Measurements from ENCODE around the gene SRGAP1.

SRGAP1 gene

DNA sequence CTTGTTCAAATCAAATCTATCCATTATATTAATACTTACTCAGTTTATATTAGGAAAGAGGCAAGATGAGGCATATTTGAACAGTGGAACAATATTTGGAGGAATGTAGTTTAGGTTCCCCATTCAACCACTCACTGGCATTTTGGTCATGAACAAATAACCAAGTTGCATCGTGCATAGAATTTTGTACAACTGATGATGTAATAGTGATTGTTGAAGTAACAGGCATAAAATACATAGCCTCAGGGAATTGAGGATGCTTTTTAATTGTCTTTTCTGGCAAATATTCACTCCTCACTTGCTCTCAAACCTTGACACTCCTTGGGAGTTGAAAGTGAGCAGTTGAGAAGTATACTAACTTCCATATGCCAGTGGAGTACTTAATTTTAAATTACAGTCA is 175.2 kb downstream of the SRGAP1 start:
- ChIA-PET CTCF (no interaction called here), POLR2A (no interaction called here)
- Histone ChIP-seq H3K36me3 (ENCODE audit: control insufficient read depth in 2 of 2, insufficient read depth in 1 of 2, low read length in 2 of 2) (no peaks in the 10 kb centered on the region; a peak in 1 of 3 replicates), H3K4me3 (ENCODE audit: low read depth, low read length) (no peak overlapping the region), H3K4me1 (ENCODE audit: control insufficient read depth, insufficient read depth, low read length) (0 out of 2 replicates have a peak, but pooled peaks cover 2% of the 10 kb centered on the region), H3K9me3 (ENCODE audit: control insufficient read depth, insufficient read depth, low read depth, low read length) (no peaks in the 10 kb centered on the region), H3K27ac (ENCODE audit: extremely low read depth, low read depth, low read length) (no peak overlapping the region)
- no peak for TF ChIP-seq ZBTB20 (tag by site-specific recombination; IDR thresholded peaks at IDR 0.05)
- TF ChIP-seq ZNF473 (tag by site-specific recombination; IDR thresholded peaks at IDR 0.05), result no peak
- TF ChIP-seq ZNF221 (tag by site-specific recombination; IDR thresholded peaks at IDR 0.05; ENCODE audit: borderline replicate concordance), result no peak
- TF ChIP-seq ZNF514 (tag by site-specific recombination; IDR thresholded peaks at IDR 0.05), result no peak
- TF ChIP-seq ZNF2 (tag by site-specific recombination; IDR thresholded peaks at IDR 0.05), result no peak
- no peak for TF ChIP-seq ZNF658 (tag by site-specific recombination; IDR thresholded peaks at IDR 0.05)
- TF ChIP-seq, protein P1, sequence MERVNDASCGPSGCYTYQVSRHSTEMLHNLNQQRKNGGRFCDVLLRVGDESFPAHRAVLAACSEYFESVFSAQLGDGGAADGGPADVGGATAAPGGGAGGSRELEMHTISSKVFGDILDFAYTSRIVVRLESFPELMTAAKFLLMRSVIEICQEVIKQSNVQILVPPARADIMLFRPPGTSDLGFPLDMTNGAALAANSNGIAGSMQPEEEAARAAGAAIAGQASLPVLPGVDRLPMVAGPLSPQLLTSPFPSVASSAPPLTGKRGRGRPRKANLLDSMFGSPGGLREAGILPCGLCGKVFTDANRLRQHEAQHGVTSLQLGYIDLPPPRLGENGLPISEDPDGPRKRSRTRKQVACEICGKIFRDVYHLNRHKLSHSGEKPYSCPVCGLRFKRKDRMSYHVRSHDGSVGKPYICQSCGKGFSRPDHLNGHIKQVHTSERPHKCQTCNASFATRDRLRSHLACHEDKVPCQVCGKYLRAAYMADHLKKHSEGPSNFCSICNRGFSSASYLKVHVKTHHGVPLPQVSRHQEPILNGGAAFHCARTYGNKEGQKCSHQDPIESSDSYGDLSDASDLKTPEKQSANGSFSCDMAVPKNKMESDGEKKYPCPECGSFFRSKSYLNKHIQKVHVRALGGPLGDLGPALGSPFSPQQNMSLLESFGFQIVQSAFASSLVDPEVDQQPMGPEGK (tag by site-specific recombination; IDR thresholded peaks at IDR 0.05), result no peak
- TF ChIP-seq SP7 (tag by site-specific recombination; IDR thresholded peaks at IDR 0.05), result no peak
- no peak for TF ChIP-seq ZNF585B (tag by site-specific recombination; IDR thresholded peaks at IDR 0.05)
- TF ChIP-seq, protein P2, sequence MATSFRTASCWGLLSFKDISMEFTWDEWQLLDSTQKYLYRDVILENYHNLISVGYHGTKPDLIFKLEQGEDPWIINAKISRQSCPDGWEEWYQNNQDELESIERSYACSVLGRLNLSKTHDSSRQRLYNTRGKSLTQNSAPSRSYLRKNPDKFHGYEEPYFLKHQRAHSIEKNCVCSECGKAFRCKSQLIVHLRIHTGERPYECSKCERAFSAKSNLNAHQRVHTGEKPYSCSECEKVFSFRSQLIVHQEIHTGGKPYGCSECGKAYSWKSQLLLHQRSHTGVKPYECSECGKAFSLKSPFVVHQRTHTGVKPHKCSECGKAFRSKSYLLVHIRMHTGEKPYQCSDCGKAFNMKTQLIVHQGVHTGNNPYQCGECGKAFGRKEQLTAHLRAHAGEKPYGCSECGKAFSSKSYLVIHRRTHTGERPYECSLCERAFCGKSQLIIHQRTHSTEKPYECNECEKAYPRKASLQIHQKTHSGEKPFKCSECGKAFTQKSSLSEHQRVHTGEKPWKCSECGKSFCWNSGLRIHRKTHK (tag by site-specific recombination; IDR thresholded peaks at IDR 0.05), result no peak
- TF ChIP-seq ZNF138 (tag by site-specific recombination; IDR thresholded peaks at IDR 0.05; ENCODE audit: borderline replicate concordance), result no peak

DNA sequence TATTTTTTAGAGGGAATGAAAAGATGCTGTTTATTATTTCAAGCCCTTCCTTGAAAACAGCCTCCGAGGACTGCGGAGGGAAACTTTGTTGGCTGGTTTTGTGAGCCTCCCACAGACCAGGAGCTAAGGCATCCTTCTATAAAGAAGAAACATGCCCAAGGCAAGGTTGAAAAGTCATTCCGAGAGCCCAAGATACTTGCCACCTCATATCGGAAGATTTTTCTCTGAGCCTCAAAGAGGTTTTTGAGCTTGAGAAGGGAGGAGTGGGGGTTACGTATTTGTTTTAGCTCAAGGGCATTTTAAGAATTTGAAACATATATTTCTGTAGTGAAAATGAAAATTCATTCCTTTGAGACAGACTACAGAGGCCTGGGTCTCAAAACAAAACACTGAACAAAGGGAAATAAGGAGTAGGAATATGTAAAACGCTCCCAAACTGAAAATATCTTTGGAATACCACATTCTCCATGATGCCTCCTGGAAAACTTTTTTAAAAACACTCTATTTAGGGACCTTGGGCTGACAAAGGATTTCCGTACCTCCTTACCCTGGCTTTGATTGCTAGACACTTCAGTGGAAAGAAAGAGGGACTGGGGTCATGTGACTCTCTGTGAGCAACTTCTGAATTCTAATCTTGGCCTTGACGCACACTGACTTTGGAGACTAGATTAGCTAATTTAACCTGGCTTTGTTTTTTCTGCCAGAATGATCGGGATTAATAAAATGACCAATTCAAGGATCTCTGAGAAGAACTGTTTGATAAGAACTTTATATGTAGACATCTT is 180.9 kb downstream of the SRGAP1 start:
- no peak overlapping the region for H3K27ac ChIP-seq (ENCODE audit: extremely low read depth, low read depth, low read length)
- POLR2A ChIA-PET, result no interaction called here
- H3K4me1 ChIP-seq (ENCODE audit: control insufficient read depth, insufficient read depth, low read length), result no peaks in the 10 kb centered on the region
- no peaks in the 10 kb centered on the region for H3K9me3 ChIP-seq (ENCODE audit: control insufficient read depth, insufficient read depth, low read depth, low read length)
- CTCF ChIA-PET, result no interaction called here
- no peak overlapping the region for H3K4me3 ChIP-seq (ENCODE audit: low read depth, low read length)
- H3K36me3 ChIP-seq (ENCODE audit: control insufficient read depth in 2 of 2, insufficient read depth in 1 of 2, low read length in 2 of 2), result no peaks in the 10 kb centered on the region
- TF ChIP-seq GLI2 (tag by site-specific recombination; IDR thresholded peaks at IDR 0.05; ENCODE audit: borderline replicate concordance, low read depth) (no peak), ATF2 (tag by site-specific recombination; IDR thresholded peaks at IDR 0.05; ENCODE audit: low read depth) (no peak), KLF9 (tag by site-specific recombination; IDR thresholded peaks at IDR 0.05; ENCODE audit: low read depth) (no peak), ZNF148 (tag by site-specific recombination; IDR thresholded peaks at IDR 0.05; ENCODE audit: borderline replicate concordance) (no peak)
- TF ChIP-seq, protein P3, sequence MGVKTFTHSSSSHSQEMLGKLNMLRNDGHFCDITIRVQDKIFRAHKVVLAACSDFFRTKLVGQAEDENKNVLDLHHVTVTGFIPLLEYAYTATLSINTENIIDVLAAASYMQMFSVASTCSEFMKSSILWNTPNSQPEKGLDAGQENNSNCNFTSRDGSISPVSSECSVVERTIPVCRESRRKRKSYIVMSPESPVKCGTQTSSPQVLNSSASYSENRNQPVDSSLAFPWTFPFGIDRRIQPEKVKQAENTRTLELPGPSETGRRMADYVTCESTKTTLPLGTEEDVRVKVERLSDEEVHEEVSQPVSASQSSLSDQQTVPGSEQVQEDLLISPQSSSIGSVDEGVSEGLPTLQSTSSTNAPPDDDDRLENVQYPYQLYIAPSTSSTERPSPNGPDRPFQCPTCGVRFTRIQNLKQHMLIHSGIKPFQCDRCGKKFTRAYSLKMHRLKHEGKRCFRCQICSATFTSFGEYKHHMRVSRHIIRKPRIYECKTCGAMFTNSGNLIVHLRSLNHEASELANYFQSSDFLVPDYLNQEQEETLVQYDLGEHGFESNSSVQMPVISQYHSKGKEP (tag by site-specific recombination; IDR thresholded peaks at IDR 0.05), result no peak
- TF ChIP-seq, protein P4, sequence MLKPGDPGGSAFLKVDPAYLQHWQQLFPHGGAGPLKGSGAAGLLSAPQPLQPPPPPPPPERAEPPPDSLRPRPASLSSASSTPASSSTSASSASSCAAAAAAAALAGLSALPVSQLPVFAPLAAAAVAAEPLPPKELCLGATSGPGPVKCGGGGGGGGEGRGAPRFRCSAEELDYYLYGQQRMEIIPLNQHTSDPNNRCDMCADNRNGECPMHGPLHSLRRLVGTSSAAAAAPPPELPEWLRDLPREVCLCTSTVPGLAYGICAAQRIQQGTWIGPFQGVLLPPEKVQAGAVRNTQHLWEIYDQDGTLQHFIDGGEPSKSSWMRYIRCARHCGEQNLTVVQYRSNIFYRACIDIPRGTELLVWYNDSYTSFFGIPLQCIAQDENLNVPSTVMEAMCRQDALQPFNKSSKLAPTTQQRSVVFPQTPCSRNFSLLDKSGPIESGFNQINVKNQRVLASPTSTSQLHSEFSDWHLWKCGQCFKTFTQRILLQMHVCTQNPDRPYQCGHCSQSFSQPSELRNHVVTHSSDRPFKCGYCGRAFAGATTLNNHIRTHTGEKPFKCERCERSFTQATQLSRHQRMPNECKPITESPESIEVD (tag by site-specific recombination; IDR thresholded peaks at IDR 0.05), result no peak
